GM18499 (cell line): ENCODE measurements around the gene FYB1.
A peak's percentile ranks its signal among the peaks of the same experiment; 100 is the strongest.
"Not testable (repeated sequence)": the region's sequence is repeated elsewhere in the genome, so short reads cannot be mapped to it uniquely, and the experiment has no call there.

Experiments
- ATAC-seq: cut with Tn5 transposase; IDR thresholded peaks from one replicate; pipeline ENCODE4 v1.9.1; 2021; ENCODE audit warnings: moderate number of reproducible peaks; ENCODE audit not compliant: insufficient read depth, unreplicated experiment

Gene FYB1

DNA sequence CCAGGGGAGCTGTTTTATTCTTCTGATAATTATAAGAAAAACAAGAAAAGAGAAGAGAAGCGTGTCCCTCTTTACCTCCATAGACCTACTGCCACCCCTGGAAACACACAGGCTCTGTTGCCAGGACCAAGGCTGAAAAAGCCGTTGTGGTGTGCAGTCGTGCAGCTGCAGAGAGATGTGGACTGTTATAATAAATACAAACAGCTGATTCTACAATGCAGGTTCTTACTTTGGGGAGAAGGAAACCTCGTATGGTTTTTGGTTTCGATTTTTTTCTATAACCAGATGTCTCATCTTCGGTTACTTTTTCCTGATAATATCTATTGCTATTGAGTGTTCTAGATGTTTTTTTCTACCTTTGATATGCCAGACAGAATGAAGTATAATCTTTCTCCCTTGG, 28.1 kb downstream of the FYB1 start:
- peak; percentile 51 for ATAC-seq

GRCh38 chr5:39190311-39191102, 28.9 kb downstream of the FYB1 start:
- ATAC-seq: no peak

DNA sequence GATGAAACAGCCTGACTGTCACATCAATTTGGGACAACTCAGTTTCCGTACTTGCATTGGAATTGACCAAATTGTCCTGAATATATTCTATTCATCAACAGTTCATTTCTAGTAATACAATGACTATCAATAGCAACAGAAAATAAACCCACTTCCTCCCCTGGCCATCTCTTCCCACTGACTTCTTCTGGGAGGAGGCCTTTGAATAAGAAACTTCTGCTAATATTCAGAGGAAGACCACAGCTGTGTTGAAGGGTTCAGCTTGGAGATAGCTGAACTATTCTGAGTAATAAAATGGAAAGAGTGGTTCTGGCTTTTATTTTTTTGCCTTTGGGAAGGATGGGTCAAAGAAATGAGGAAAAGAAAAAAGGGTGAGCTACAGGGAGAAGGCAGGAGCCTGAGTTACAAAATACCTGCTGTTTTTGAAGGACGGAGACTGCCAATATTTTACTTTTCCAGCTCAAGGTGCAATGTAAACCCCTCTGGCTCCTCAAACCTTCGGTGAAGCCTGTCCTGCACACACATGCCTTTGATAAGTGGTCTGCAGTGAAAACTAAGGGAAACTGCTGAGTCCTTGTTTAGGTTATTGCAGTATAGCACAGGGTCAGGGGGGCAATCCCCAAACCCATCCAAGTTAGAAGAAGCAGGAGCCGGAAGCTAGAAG, 29.9 kb downstream of the FYB1 start:
- no peak for ATAC-seq

DNA sequence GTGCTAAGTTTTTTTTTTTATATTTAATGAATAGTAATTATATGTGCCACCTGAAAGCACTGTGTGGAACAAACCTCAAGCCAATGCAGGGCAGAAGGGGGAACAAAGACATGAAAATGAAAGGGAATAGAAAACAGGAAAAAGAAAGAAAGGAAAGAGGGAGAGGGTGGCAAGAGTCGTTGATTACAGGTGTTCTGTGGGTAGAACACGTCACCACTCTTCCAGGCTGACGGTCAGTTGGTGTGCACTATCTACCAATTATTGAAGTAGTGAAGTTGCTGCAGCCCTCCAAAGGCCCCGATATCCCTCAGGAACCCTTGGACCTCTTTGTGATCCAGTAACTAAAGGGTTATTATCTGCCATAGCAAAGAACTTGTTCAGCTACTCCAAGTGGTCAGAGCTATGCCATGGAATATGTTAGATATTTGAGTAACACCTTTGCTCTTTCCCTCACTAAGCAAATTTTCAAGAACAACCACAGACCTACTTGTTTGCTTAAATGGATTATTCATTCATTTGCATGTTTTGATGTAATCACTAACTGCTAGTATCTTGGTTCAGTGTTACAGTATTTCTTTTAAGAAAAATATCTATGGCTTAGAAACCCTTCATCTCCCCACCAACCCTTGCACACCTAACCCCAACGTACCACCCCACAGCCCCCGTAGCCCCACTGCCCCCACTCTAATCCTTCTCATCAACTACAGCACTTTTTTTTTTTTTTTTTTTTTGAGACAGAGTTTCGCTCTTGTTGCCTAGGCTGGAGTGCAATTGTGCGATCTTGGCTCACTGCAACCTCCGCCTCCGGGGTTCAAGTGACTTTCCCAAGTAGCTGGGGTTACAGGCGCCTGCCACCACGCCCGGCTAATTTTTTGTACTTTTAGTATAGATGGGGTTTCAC, 31.3 kb downstream of the FYB1 start:
- ATAC-seq: no peak

GRCh38 chr5:39186722-39187539, 32.4 kb downstream of the FYB1 start:
- no peak for ATAC-seq

GRCh38 chr5:39186289-39186688, 33.1 kb downstream of the FYB1 start:
- ATAC-seq: no peak

- no peak for ATAC-seq
Measured at GRCh38 chr5:39185761-39186160, 33.6 kb downstream of the FYB1 start.

GRCh38 chr5:39179561-39179960, 39.8 kb downstream of the FYB1 start:
- ATAC-seq: not testable (repeated sequence)

DNA sequence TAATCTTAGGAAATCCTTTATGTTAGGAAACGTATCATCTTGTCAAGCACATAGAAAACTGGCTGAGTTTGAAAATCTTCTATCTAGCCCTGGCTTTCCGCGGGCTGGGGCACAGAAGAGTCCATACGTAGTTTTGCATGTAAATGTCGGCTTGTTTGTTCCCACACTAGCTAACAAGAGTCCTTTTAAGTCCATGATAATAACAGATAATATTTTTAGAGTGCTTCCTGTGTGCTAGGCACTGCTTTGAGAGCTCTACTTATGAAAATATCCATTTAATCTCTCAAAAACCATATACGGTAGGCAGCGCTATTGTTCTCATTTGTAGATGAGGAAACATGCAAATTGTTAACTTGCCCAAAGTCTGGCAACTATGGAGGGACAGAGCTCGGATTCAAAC, 40.5 kb downstream of the FYB1 start:
- no peak for ATAC-seq

- ATAC-seq: no peak
Measured at GRCh38 chr5:39178171-39178570, 41.2 kb downstream of the FYB1 start.

DNA sequence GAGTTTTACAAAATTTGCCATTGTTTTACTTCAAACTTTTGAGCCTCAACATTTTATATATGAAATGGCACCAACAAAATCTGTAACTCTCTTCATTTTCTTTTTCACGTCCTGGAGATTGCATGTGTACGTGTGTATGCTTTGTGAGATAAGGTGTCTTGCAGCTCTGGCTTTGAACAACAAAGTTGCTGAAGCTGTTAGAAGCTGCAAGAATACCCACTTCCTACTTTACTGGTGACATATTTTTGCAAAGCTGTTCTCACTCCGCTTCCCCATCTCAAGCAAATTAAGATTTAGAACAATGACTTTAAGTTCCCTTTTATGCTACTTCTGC, 41.8 kb downstream of the FYB1 start:
- ATAC-seq: peak; percentile 63

DNA sequence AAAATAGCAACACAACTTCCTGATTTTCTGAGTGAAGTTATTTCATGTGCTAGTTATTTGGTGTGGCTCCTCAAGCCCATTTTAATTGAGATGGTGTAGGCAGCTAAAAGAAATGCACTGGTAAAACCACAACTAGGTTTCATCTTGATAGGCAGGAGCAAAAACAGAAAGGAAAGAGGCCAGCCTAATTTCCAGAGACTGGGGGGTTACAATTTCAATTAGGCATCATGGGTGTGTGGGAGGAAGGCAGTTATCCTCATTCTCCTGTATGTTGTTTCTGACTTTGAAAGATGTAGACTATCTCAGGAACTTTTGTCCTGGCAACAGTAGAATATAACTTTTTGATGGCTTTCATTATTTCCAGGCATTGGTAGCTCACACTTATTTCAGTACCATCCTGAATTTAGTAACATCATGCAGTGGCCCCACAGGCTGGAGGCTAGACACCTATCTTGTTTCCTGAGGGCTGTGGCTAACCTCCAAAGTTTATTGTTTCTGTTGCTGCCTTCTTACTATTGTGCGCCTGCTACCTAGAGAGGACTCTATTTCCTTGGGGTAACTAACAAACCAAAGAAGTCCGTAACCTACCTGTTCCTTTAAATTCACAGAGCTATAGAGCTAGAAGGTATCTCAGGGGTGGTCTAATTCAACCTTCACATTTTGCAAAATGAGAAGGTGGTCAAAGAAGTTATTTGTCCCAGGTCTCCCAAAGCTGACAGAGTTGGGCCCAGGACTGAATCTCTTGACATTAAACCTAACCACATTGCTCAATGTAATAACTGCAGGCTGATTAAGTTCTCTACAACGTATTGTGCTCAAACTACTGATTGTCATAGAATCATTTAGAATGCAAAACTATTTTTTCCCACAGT, 42.4 kb downstream of the FYB1 start:
- peak; percentile 3 for ATAC-seq

GRCh38 chr5:39175273-39175955, 43.9 kb downstream of the FYB1 start:
- no peak for ATAC-seq

GRCh38 chr5:39173069-39173468, 46.3 kb downstream of the FYB1 start:
- ATAC-seq: no peak

- no peak for ATAC-seq
Measured at GRCh38 chr5:39172593-39172992, 46.8 kb downstream of the FYB1 start.

DNA sequence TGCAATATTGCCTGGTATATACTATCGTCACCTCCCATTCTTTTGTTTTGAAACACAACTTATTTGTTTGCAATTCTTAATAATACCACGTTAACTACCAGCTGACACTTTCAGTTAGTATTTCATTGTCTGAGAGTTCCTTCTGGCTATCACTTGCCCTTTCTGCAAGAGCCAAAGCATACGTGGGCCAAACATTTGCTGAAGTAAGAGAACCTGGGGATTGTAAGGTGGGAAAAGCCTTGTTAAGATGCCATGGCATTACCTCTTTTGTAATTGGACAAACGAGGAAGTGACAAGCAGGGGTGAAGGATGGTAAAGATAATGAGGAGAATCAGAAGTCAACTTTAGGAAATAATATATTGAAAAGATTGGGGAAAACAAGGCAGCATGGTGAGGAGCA, 47.7 kb downstream of the FYB1 start:
- ATAC-seq: no peak

DNA sequence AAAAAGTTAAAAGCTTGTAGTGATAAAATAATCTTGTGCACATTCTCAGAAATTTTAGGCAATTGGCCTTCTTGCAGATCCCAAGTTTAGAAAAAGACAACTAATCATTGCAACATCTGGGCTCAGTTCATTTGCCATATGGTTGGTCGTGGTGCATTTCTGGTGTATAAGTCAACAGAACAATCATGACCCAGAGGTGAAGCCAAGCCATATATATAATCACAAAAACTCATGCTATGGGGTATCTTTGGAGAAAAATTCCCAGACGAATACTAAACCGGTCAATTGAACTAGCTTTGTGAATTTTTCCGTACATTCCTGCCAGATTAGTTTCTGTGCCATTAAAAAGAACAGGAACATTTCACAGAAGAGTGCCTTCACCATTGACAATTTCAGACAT, 50.3 kb downstream of the FYB1 start:
- ATAC-seq: no peak

- ATAC-seq: no peak
Measured at GRCh38 chr5:39167972-39168342, 51.4 kb downstream of the FYB1 start.
